ENCODE results near the gene ATG16L2.

GRCh38 chr11:72856065-72856464, 41.9 kb downstream of the ATG16L2 start:
- TF ChIP-seq CTCF (IDR thresholded peaks at IDR 0.05) (no peak), POLR2A (IDR thresholded peaks at IDR 0.05) (no peak)
